GM18499 (cell line): ENCODE results near the gene ZNF770.
A peak's percentile ranks its signal among the peaks of the same experiment; 100 is the strongest.

Source experiments
- ATAC-seq: cut with Tn5 transposase; IDR thresholded peaks from one replicate; pipeline ENCODE4 v1.9.1; 2021; ENCODE audit warnings: moderate number of reproducible peaks; ENCODE audit not compliant: insufficient read depth, unreplicated experiment

The ZNF770 gene

GRCh38 chr15:34988027-34988902, at the start of gene ZNF770:
TSS of gene ZNF770 (minus strand) at chr15:34988287. CDS start at chr15:34983434, 4,853 bp downstream.
- peak; percentile 58 for ATAC-seq

DNA sequence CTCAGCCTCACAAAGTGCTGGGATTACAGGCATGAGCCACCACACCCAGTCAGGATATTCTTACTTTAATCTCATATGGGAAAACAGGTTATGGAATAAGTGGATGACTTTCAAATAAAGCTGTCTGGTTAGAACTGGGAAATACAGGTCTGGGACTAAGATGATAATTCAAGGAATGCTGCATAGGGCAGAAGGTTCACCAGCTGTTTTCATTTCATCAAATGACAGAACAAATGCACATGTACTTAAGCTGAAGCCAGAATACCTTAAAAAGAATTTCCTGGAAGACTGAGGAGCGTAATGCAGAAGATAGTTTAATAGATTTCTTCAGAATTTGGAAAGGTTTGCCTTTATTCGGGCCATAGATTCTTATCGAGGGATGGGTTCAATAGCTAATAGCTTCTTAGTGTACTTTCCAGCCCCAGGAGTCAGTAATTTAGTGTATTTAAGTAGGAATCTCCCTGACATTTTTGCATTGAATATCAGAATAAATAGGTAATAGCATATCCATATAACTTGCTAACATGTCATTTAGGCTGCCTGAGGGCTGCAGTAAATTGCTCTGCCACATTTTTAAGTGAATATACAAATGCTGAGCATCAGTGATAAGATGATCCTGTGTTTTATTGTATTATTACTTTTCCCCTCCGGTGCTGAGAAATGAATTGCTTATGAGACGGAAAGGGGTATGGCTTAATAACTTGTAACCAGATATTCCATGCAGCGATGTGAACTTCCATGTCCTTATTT, 40.3 kb upstream of the ZNF770 start:
- ATAC-seq, result no peak

- no peak for ATAC-seq
These were observed 35.7 kb upstream of the ZNF770 start for GRCh38 chr15:35023804-35024203.

DNA sequence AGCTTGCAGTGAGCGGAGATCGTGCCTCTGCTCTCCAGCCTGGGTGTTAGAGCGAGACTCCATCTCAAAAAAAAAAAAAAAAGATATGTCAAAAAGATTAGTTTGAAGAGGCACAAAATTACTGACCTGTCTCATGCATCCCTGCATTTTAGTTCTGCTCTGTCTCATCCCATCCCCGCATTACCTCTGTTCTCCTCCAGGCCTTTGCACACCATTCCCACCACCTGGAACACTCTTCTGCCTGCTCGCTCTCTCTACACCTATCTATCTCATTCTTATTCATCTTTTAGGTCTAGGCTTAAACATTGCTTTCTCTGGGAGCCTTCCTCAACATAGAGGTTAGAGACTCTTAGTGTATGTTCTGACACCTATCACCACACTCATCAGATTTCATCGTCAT, 32.9 kb upstream of the ZNF770 start:
- ATAC-seq, result no peak

DNA sequence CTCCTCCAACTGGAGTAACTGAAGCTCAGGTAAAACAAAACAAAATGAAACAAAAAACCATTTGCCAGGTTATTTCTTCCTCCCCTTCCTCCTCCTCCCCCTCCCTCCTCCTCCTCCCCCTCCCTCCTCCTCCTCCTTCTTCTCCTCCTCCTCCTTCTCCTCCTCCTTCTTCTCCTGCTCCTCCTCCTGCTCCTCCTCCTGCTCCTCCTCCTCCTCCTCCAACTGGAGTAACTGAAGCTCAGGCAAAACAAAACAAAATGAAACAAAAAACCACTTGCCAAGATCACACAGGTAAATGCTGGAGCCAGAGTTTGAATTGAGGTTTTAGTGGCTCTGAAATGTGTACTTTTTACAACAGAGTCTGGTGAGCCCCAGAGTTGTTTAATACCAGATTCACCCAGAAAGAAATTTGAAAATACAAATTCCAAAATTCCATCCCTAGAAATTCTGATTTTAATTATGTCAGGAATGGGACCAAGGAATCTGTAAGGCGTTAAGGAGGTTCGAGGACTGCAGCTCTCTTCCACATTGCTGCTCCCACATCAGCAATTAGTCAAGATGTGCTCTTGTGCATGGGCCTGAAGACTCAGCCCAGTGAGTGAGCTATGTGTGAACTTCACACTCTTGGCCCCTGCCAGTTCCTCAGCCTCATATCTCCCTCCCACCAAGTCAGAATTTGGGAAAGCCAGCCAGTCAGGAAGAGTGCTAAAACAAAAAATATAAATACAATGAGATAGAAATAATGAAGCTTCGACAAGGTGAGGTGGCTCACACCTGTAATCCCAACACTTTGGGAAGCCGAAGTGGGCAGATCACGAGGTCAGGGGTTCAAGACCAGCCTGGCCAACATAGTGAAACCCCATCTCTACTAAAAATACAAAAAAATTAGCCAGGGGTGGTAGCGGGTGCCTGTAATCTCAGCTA, 31.6 kb upstream of the ZNF770 start:
- ATAC-seq, result no peak

DNA sequence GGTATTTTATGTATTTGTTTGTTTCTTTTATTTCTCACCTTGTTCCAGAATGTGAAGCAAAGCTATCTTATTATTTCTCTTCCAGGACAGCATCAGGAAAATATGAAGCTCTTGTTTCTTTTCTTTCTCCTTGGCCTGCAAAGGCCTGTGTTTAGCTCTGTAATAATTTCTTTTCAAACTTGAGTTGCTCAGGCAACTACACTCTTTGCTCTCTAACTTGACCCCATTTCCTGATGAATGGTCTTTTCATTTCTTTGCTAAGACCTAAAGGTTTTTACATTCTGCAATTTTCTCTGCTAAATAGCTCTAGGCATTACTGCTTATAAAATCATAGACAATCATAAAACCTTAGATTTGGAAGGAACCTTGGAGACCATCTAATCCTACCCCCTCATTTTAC, 26.2 kb upstream of the ZNF770 start:
- no peak for ATAC-seq

DNA sequence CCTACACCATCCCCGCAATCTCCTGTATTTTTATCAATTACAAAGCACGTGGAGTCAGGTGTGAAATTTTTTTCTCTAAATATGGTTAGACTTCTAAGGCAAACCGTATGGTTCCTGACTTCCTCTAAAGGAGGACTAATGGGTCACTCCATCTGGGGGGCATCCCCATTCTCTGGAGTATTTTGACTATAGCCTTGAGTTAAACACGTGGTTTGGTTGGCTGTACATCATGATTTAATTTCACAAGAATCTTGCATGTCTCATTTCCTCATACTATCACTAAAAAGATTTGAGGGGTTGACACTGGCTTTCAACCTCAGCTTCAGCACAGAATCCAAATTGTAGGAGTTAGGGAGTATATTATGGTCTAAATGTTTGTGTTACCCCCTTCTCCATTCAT, 25.3 kb upstream of the ZNF770 start:
- ATAC-seq, result no peak

DNA sequence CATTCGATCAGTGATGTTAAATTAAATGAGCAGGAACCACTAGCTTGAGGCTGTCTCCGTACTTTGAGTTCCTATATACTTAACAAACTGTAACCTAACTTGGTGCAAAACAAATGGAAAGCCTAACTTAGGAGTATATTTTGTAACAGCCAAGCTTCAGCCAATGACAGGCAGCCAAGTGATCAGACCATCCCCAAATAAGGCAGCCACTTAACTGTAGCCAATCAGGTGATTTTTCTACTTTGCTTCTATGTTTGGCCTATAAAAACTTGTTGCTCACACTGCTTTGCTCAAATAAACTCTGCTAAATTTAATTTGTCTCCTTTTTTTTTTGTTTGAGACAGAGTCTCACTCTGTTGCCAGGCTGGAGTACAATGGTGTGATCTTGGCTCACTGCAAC, 19.3 kb upstream of the ZNF770 start:
- no peak for ATAC-seq

DNA sequence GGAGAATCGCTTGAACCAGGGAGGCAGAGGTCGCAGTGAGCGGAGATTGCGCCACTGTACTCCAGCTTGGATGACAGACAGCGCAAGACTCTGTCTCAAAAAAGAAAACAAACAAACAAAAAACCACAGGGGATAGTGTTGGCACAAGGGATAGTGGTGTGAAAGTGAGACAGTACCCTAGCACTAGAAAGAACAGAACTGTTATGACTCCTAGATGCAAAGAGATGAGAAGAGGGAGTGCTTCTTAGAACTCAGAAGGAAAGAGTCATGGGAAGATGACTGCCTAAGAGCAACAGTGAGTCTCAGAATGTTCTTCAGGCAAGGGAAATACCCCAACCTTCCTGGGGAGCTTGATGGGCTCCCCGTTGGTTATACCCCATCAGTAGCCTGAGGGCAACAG, 17.8 kb upstream of the ZNF770 start:
- no peak for ATAC-seq

DNA sequence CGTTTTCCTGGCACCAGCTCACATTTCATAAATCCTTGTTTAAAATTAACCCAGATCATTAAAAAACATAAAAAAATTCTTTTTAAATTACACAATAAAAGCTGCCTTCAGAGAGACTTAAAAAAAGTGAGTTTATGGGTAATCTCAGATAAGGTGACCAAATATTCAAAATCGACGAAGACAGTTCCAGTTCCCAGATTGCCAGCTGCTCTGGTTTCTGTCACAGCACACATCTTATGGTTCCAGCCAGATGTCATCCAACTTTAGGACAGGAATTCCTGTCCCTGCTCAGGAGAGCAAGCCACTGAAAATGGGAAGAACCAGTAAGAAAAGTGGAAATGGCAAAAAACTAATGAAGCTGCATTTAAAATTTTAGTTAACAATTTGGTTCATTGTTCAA, 15.8 kb upstream of the ZNF770 start:
- no peak for ATAC-seq

- no peak for ATAC-seq
These were observed 12.4 kb upstream of the ZNF770 start for GRCh38 chr15:35000511-35000910.

DNA sequence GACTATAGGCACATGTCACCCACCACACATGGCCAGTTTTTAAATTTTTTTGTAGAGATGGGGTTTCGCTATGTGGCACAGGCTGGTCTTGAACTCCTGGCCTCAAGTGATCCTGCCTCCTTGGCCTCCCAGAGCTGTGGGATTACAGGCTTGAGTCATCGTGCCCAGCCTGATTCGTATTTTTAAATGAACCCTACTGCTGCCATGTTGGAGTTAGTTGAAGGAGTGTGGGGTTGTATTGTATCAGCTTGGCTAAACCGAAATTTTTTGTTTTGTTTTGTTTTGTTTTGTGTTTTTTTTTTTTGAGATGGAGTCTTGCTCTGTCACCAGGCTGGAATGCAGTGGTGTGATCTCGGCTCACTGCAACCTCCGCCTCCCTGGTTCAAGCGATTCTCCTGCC, 11.8 kb upstream of the ZNF770 start:
- no peak for ATAC-seq

- ATAC-seq, result no peak
These were observed 6.8 kb upstream of the ZNF770 start for GRCh38 chr15:34994925-34995324.

- peak; percentile 97 for ATAC-seq
These were observed 5.8 kb upstream of the ZNF770 start for GRCh38 chr15:34993877-34994276.

GRCh38 chr15:34993412-34993811, 5.3 kb upstream of the ZNF770 start:
- no peak for ATAC-seq

DNA sequence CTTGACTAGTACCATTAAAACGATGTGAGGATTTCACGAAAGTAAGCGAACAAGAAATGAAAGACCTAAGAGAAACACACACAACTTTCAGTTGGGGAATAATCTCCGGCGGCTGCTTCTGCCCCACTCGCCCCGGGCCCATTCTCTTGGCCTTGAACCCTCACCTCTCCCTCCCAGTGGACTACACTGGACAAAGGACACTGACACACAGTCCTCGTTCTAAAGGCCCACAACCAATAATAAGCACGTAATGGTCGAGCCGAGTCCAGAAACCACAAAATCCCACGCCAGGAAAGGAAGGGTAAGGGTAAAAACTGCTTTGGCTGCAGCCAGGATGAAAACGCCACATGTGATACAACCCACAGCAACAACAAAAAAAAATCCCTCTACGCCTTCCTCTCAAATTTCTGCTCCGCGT, 469 bp downstream of the ZNF770 start:
- ATAC-seq, result no peak

- no peak for ATAC-seq
These were observed 1.2 kb downstream of the ZNF770 start for GRCh38 chr15:34986771-34987480.

DNA sequence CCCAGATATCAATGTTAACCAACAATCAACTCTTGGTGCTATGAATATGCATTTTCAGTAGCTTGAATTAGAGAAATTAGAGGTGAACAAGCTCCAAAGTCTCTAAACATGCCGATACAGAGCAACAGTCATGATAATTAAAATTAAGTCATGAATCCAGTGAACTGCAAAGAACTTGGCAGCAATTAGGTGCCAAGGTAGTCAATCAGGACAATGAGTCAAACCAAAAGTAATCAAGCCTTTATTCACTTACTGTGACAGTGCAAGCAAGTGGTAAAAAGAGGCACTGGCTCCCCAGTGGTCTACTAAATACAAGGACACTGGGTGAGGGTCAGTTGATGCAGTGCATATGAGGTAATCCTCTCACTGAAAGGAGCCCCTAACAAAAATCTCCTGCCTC, 1.8 kb downstream of the ZNF770 start:
- no peak for ATAC-seq

DNA sequence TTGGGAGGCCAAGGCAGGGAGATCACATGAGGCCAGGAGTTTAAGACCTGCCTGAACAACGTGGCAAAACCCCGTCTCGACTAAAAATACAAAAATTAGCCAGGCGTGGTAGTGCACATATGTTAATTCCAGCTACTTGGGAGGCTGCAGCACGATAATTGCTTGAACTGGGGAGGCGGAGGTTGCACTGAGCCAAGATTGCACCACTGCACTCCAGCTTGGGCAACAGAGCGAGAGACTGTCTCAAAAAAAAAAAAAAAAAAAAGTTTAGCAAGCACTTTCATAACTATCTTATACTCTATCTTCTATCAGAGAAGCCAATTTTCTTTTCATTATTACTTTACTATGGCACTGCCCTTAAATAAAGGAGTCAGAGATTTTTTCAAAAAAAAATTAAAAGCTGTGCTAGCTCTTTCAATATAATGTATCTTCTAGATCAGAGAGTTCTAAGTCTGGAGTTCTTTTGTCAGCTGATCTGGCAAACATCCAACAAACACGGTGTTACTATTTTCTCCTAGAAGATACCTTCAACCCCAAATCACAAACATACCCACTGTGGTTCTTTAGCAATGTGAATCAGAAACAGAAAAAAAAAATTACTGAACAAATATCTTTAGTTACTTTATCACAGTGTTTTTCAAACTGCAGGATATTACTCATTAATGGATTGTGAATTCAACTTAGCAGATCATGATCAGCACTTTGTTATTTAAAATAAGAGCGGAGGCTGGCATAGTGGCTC, 3.0 kb downstream of the ZNF770 start:
- ATAC-seq, result no peak
